SK-N-SH (cell line): Measurements from ENCODE around the gene OR52L1. TPM values are rescaled to one million over a fixed set of nuclear protein-coding genes. Genes with fewer than 3 reads are reported as not detected.

ENCODE experiments used
- CTCF ChIA-PET: fragments of 300-600, 350-600 bp; formaldehyde crosslinking; extraction: SDS; loops from one replicate; lab custom pipeline; 2021; lab: Yijun Ruan, JAX
- POLR2A ChIA-PET: fragments of 350-600 bp; sonication (Branson Sonifier 250); formaldehyde crosslinking; extraction: SDS; loops from one replicate; lab custom pipeline; 2020; ENCODE audit warnings: antibody characterized with exemption, inconsistent platforms; lab: Yijun Ruan, JAX
- DNase-seq: peaks from one replicate; pipeline ENCODE4 v3.0.0; 2012
- H2AFZ ChIP-seq: fragments of 200-600 bp; sonication (generic); 2 replicates; pipeline ENCODE4 v1.8.1; 2016; ENCODE audit warnings: antibody characterized with exemption, mild to moderate bottlenecking, low read depth
- H3F3A ChIP-seq: fragments of 200-600 bp; sonication (generic); replicated peaks from 2 replicates; pipeline ENCODE3; 2016; ENCODE audit warnings: antibody characterized with exemption, mild to moderate bottlenecking; ENCODE audit not compliant: insufficient read depth
- H3K27ac ChIP-seq, 2 experiments: fragments of 200-500 bp in 1 of 2; fragments of 200-600 bp in 1 of 2; sonication (Bioruptor generic) in 1 of 2; sonication (generic), shearing (Covaris generic) in 1 of 2; 2 replicates each; pipeline versions ENCODE4 v1.5.1 to v1.6.1; 2014 to 2016; ENCODE audit warnings: low read depth in 2 of 2, inconsistent platforms in 1 of 2, low read length in 1 of 2, mild to moderate bottlenecking in 1 of 2, mixed read lengths in 1 of 2
- H3K27me3 ChIP-seq: fragments of 200-600 bp; sonication (generic), shearing (Covaris generic); 2 replicates; pipeline ENCODE4 v1.6.1; 2016; ENCODE audit warnings: mixed run types; ENCODE audit not compliant: insufficient read depth
- H3K36me3 ChIP-seq, 2 experiments: fragments of 200-500 bp in 1 of 2; fragments of 200-600 bp in 1 of 2; sonication (Bioruptor generic) in 1 of 2; sonication (generic) in 1 of 2; replicated peaks in 1 of 2; 2 replicates each; pipeline versions ENCODE3 to v1.5.1; 2014 to 2016; ENCODE audit warnings: low read length in 1 of 2, mild to moderate bottlenecking in 1 of 2; ENCODE audit not compliant: insufficient read depth in 2 of 2, control insufficient read depth in 1 of 2
- H3K4me1 ChIP-seq, 2 experiments: fragments of 200-500 bp in 1 of 2; fragments of 200-600 bp in 1 of 2; sonication (Bioruptor generic) in 1 of 2; sonication (generic), shearing (Covaris generic) in 1 of 2; 2 replicates each; pipeline versions ENCODE4 v1.5.1 to v1.6.1; 2014 to 2016; ENCODE audit warnings: low read depth in 1 of 2, low read length in 1 of 2, mixed run types in 1 of 2; ENCODE audit not compliant: insufficient read depth in 2 of 2, control insufficient read depth in 1 of 2
- H3K4me2 ChIP-seq: fragments of 200-600 bp; sonication (generic), shearing (Covaris generic); 2 replicates; pipeline ENCODE4 v1.6.1; 2017; ENCODE audit warnings: mixed run types
- H3K4me3 ChIP-seq, 2 experiments: fragments of 200-500 bp in 1 of 2; fragments of 200-600 bp in 1 of 2; sonication (Bioruptor generic) in 1 of 2; sonication (generic), shearing (Covaris generic) in 1 of 2; 2 replicates each; pipeline versions ENCODE4 v1.5.1 to v1.8.1; 2014 to 2016; ENCODE audit warnings: low read depth in 2 of 2, inconsistent platforms in 1 of 2, low read length in 1 of 2, mild to moderate bottlenecking in 1 of 2, mixed read lengths in 1 of 2, moderate library complexity in 1 of 2
- H3K79me2 ChIP-seq: fragments of 200-600 bp; sonication (generic); 2 replicates; pipeline ENCODE4 v1.8.1; 2017; ENCODE audit warnings: mild to moderate bottlenecking; ENCODE audit not compliant: insufficient read depth
- H3K9ac ChIP-seq: fragments of 200-600 bp; sonication (generic); 2 replicates; pipeline ENCODE4 v1.6.1; 2017; ENCODE audit warnings: mixed run types
- H3K9me2 ChIP-seq: fragments of 200-600 bp; sonication (generic); 2 replicates; pipeline ENCODE4 v1.6.1; 2017; ENCODE audit warnings: mixed run types
- H3K9me3 ChIP-seq: fragments of 200-600 bp; sonication (generic); 2 replicates; pipeline ENCODE4 v1.6.1; 2017; ENCODE audit warnings: mixed run types, mild to moderate bottlenecking, moderate library complexity
- H4K20me1 ChIP-seq: fragments of 200-600 bp; sonication (generic); 2 replicates; pipeline ENCODE4 v1.6.1; 2017; ENCODE audit warnings: mild to moderate bottlenecking, mixed run types; ENCODE audit not compliant: insufficient read depth
- FOSL2 ChIP-seq: IDR thresholded peaks from 2 replicates; pipeline ENCODE4 v1.4.0; 2012; ENCODE audit warnings: low read depth, mild to moderate bottlenecking, moderate library complexity, borderline replicate concordance
- FOXM1 ChIP-seq: IDR thresholded peaks from 2 replicates; pipeline ENCODE4 v1.4.0; 2012; ENCODE audit warnings: low read depth, mild to moderate bottlenecking
- GATA2 ChIP-seq: sonication (generic); formaldehyde crosslinking; IDR thresholded peaks from 2 replicates; pipeline ENCODE4 v1.5.0; 2020; ENCODE audit warnings: mild to moderate bottlenecking, missing genetic modification reagents
- IRF3 ChIP-seq: fragments of 150-350 bp; IDR thresholded peaks from 2 replicates; pipeline ENCODE4 v1.6.1; 2016; ENCODE audit warnings: mild to moderate bottlenecking, low read depth, low read length
- NRF1 ChIP-seq: IDR thresholded peaks from 2 replicates; pipeline ENCODE4 v1.6.1; 2012; ENCODE audit warnings: low read depth, mild to moderate bottlenecking, low read length
- RAD21 ChIP-seq: IDR thresholded peaks from 2 replicates; pipeline ENCODE4 v1.6.1; 2012; ENCODE audit warnings: mild to moderate bottlenecking, low read length
- REST ChIP-seq: IDR thresholded peaks from 2 replicates; pipeline ENCODE4 v1.6.1; 2012; ENCODE audit warnings: mild to moderate bottlenecking, low read depth, low read length, moderate library complexity
- TAF1 ChIP-seq: IDR thresholded peaks from 2 replicates; pipeline ENCODE4 v1.6.1; 2012; ENCODE audit warnings: low read depth, mild to moderate bottlenecking, low read length, moderate library complexity, borderline replicate concordance
- WGBS: methylation state at CpG from one replicate; pipeline ENCODE4 v1.1.6; 2017; ENCODE audit warnings: low lambda C conversion rate; 5-methylcytosine and 5-hydroxymethylcytosine counted together
- polyA plus RNA-seq, 3 experiments: library from polyadenylated mRNA; depleted of rRNA; stranded (reverse); fragments of >200 nt; gene quantifications; 2 replicates each; pipeline ENCODE4 v1.2.3, GENCODE V29; 2012
- TF ChIP-seq, protein P1 (sequence below): IDR thresholded peaks from 2 replicates; pipeline ENCODE4 v1.4.0; 2012; ENCODE audit warnings: low read depth, borderline replicate concordance
- TF ChIP-seq, protein P2 (sequence below): IDR thresholded peaks from 2 replicates; pipeline ENCODE4; 2012

Gene OR52L1
- polyA plus RNA-seq, 1 of the 3 experiments (the other 2 are of a cell fraction), result not detected

GRCh38 chr11:6030708-6031405 is 44.1 kb upstream of the OR52L1 start, which contains the start of gene OR56A1:
TSS of gene OR56A1 (minus strand) at chr11:6030758. CDS start at chr11:6027692, 3,066 bp downstream.
- H3K27ac ChIP-seq, result no peak within 1 kb of the TSS
- TF ChIP-seq FOSL2 (no peak), TAF1 (no peak), NRF1 (no peak), IRF3 (no peak), REST (no peak), RAD21 (no peak), FOXM1 (no peak), GATA2 (CRISPR knock-in tag) (no peak)
- TF ChIP-seq, protein P1, sequence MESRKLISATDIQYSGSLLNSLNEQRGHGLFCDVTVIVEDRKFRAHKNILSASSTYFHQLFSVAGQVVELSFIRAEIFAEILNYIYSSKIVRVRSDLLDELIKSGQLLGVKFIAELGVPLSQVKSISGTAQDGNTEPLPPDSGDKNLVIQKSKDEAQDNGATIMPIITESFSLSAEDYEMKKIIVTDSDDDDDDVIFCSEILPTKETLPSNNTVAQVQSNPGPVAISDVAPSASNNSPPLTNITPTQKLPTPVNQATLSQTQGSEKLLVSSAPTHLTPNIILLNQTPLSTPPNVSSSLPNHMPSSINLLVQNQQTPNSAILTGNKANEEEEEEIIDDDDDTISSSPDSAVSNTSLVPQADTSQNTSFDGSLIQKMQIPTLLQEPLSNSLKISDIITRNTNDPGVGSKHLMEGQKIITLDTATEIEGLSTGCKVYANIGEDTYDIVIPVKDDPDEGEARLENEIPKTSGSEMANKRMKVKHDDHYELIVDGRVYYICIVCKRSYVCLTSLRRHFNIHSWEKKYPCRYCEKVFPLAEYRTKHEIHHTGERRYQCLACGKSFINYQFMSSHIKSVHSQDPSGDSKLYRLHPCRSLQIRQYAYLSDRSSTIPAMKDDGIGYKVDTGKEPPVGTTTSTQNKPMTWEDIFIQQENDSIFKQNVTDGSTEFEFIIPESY, result no peak
- TF ChIP-seq, protein P2, sequence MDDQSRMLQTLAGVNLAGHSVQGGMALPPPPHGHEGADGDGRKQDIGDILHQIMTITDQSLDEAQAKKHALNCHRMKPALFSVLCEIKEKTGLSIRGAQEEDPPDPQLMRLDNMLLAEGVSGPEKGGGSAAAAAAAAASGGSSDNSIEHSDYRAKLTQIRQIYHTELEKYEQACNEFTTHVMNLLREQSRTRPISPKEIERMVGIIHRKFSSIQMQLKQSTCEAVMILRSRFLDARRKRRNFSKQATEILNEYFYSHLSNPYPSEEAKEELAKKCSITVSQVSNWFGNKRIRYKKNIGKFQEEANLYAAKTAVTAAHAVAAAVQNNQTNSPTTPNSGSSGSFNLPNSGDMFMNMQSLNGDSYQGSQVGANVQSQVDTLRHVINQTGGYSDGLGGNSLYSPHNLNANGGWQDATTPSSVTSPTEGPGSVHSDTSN, result no peak

More at GRCh38 chr11:6030708-6031405, 44.1 kb upstream of the OR52L1 start, which contains the start of gene OR56A1:
- no peaks in the 10 kb centered on the region for H3K9me2 ChIP-seq
- no peaks in the 10 kb centered on the region for H3F3A ChIP-seq
- H3K27me3 ChIP-seq, result no peaks in the 10 kb centered on the region
- H3K79me2 ChIP-seq, result no peaks in the 10 kb centered on the region
- CTCF ChIA-PET, result no interaction called here
- H3K4me3 ChIP-seq, result no peak within 1 kb of the TSS
- H3K9me3 ChIP-seq, result no peaks in the 10 kb centered on the region
- no peaks in the 10 kb centered on the region for H3K4me1 ChIP-seq
- no peak within 1 kb of the TSS for H3K4me2 ChIP-seq
- H2AFZ ChIP-seq, result no peak within 1 kb of the TSS
- POLR2A ChIA-PET, result no interaction called here
- H3K36me3 ChIP-seq, result no peaks in the 10 kb centered on the region
- H3K9ac ChIP-seq, result no peak within 1 kb of the TSS
- no peak for DNase-seq
- 3% methylated on average over 1 of the region's 1 CpG for WGBS
- H4K20me1 ChIP-seq, result no peaks in the 10 kb centered on the region
